ENCODE data around the gene TPGS2. TPM values are rescaled to one million over a fixed set of nuclear protein-coding genes. Genes with fewer than 3 reads are reported as not detected.

The TPGS2 gene
- total RNA-seq, 1 experiment from 2014 or later = 93.3 TPM

- BruUV-seq (replicated peaks) = no TSS peak
- intact Hi-C loops (cut with micrococcal nuclease) = no loop called here
- Histone ChIP-seq H3K79me2 (ENCODE audit: insufficient read depth, low read length) (no peaks in the 10 kb centered on the region), H3K9ac (ENCODE audit: low read length) (no peak overlapping the region), H2AFZ (ENCODE audit: low read depth, low read length, poor library complexity, severe bottlenecking) (no peak overlapping the region), H3K4me1 (ENCODE audit: control insufficient read depth in 1 of 2, insufficient read depth in 2 of 2, low read length in 2 of 2) (no peaks in the 10 kb centered on the region), H3K9me2 (ENCODE audit: insufficient read depth) (no peaks in the 10 kb centered on the region), H3K4me2 (ENCODE audit: low read length) (no peak overlapping the region), H3K36me3 (ENCODE audit: control insufficient read depth in 1 of 2, insufficient read depth in 2 of 2, low read length in 2 of 2) (no peaks in the 10 kb centered on the region), H3K27ac (ENCODE audit: low read depth, low read length) (no peak overlapping the region), H3K9me3 (ENCODE audit: control insufficient read depth in 1 of 2, insufficient read depth in 1 of 2, low read depth in 1 of 2, low read length in 2 of 2) (no peaks in the 10 kb centered on the region), H3K27me3 (ENCODE audit: insufficient read depth, low read length) (no peaks in the 10 kb centered on the region), H4K20me1 (ENCODE audit: insufficient read depth) (no peaks in the 10 kb centered on the region), H3K4me3 (replicated peaks in 1 of 2; ENCODE audit: low read depth in 1 of 2, low read length in 2 of 2) (no peak overlapping the region)
- ATAC-seq = no peak
- POLR2A ChIA-PET = no interaction called here
- no peak for DNase-seq (ENCODE audit: low read depth, low spot score)
- CTCF ChIA-PET = no interaction called here
- TF ChIP-seq ZNF274 (IDR thresholded peaks at IDR 0.05; ENCODE audit: low read depth, low read length) (no peak), ELF1 (IDR thresholded peaks at IDR 0.05; ENCODE audit: borderline replicate concordance, low read depth) (no peak), SIN3A (IDR thresholded peaks at IDR 0.05; ENCODE audit: low read depth) (no peak), SP1 (IDR thresholded peaks at IDR 0.05; ENCODE audit: low read depth) (no peak), EZH2phosphoT487 (IDR thresholded peaks at IDR 0.05; ENCODE audit: borderline replicate concordance) (no peak)
- RAD21 ChIA-PET (ENCODE audit: low non-redundant PET in 1 of 2, low total read pairs in 2 of 2, uncharacterized antibody in 2 of 2, unreplicated experiment in 2 of 2) = no interaction called here
Observed at GRCh38 chr18:36744261-36744876, 84.4 kb downstream of the TPGS2 start.

Other genes with a start within 250 kb of the TPGS2 start
- gene KIAA1328, start 125 bp upstream of the TPGS2 start, total RNA-seq (2021; ENCODE audit: unreplicated experiment) = 5.2 TPM

Measured in HCT116 (cell line).